ENCODE measurements around the gene RAP1B. TPM values are rescaled to one million over a fixed set of nuclear protein-coding genes. Genes with fewer than 3 reads are reported as not detected.

RAP1B gene
- total RNA-seq, 1 donor from 2014 or later: 206 TPM

DNA sequence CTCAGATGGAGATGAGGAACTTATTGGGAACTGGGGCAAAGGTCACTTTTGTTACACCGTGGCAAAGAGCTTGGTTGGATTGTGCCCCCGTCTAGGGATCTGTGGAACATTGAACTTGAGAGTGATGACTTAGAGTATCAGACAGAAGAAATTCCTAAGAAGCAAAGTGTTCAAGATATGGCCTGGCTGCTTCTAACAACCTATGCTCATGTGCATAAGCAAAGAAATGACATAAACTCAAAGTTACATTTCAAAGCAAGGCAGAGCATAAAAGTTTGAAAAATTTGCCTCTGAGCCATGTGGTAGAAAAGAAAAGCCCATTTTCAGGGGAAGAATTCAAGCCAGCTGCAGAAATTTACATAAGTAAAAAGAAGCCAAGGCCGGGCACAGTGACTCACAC lies 21.5 kb upstream of the RAP1B start:
- Mint-ChIP-seq H3K4me1 (ENCODE audit: unreplicated experiment) (no peaks in the 10 kb centered on the region), H3K36me3 (ENCODE audit: low read depth, unreplicated experiment) (peaks cover 12% of the 10 kb centered on the region), H3K9me3 (ENCODE audit: unreplicated experiment) (peaks cover 12% of the 10 kb centered on the region), H3K27ac (ENCODE audit: unreplicated experiment) (no peak overlapping the region), H3K4me3 (ENCODE audit: unreplicated experiment) (no peak overlapping the region), H3K27me3 (ENCODE audit: unreplicated experiment) (no peaks in the 10 kb centered on the region)
- no peak for DNase-seq (ENCODE audit: low spot score)
- TF ChIP-seq, protein P1, sequence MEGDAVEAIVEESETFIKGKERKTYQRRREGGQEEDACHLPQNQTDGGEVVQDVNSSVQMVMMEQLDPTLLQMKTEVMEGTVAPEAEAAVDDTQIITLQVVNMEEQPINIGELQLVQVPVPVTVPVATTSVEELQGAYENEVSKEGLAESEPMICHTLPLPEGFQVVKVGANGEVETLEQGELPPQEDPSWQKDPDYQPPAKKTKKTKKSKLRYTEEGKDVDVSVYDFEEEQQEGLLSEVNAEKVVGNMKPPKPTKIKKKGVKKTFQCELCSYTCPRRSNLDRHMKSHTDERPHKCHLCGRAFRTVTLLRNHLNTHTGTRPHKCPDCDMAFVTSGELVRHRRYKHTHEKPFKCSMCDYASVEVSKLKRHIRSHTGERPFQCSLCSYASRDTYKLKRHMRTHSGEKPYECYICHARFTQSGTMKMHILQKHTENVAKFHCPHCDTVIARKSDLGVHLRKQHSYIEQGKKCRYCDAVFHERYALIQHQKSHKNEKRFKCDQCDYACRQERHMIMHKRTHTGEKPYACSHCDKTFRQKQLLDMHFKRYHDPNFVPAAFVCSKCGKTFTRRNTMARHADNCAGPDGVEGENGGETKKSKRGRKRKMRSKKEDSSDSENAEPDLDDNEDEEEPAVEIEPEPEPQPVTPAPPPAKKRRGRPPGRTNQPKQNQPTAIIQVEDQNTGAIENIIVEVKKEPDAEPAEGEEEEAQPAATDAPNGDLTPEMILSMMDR (IDR thresholded peaks at IDR 0.05; ENCODE audit: unreplicated experiment): no peak

DNA sequence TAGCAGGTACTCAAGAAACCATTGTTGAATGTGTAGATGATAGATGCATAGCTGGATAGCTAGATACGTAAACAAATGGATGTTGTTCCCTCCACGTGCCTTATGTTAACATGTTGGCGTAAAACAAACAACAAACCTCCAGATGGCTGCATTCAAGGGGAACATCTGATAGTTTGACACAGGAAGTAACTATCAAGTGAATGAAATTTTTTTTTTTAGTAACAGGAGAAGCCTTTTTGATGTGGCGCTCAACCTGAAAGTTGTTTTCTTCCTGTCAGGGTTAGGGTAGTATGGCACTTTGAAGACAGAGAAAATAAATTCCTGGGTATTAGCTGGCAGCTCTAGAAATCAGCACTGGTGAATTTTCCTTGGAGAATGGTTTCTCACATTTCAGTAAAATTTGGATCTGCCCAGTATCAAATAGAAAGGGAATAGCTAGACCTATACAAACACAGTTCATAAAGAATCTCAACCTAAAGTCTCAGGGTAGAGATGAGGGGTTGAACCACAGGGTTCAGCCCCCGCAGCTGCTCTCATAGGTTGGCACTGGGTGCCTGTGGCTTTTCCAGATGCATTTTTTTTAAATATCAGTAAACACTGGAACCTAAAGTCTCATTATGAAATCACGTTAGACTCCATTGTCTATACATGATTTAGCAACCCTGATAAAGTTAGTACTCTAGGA lies 18.8 kb upstream of the RAP1B start:
- H3K27ac Mint-ChIP-seq (ENCODE audit: unreplicated experiment): no peak overlapping the region
- no peaks in the 10 kb centered on the region for H3K4me1 Mint-ChIP-seq (ENCODE audit: unreplicated experiment)
- peaks cover 17% of the 10 kb centered on the region for H3K36me3 Mint-ChIP-seq (ENCODE audit: low read depth, unreplicated experiment)

DNA sequence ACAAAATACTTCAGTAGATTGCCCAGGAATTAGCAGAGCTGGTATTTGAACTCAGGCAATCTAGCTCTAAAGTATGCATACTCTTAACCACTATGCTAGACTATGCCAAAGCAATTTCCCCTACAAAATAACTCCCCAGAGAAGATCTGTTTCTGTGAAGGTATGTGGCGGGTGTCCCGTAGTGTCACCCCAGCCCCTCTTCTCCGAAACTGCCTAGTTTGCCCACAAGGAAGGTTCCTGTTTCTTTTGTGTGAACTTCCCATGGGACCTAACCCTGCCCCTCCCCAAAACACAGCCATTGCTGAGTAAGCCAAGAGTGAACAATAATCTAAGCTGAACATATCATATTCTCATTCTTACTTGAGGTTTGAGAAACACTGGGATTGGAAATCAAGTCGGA lies 15.5 kb upstream of the RAP1B start:
- Mint-ChIP-seq H3K27ac (ENCODE audit: unreplicated experiment) (no peak overlapping the region), H3K9me3 (ENCODE audit: unreplicated experiment) (no peaks in the 10 kb centered on the region), H3K36me3 (ENCODE audit: low read depth, unreplicated experiment) (peaks cover 10% of the 10 kb centered on the region)

More for the DNA sequence above, 18.8 kb upstream of the RAP1B start:
- no peaks in the 10 kb centered on the region for H3K27me3 Mint-ChIP-seq (ENCODE audit: unreplicated experiment)
- H3K9me3 Mint-ChIP-seq (ENCODE audit: unreplicated experiment): peaks cover 8% of the 10 kb centered on the region
- DNase-seq (ENCODE audit: low spot score): no peak
- no peak overlapping the region for H3K4me3 Mint-ChIP-seq (ENCODE audit: unreplicated experiment)
- TF ChIP-seq, protein P1 (IDR thresholded peaks at IDR 0.05; ENCODE audit: unreplicated experiment): no peak

GRCh38 chr12:68601767-68602166 lies 8.9 kb upstream of the RAP1B start:
- peaks cover 4% of the 10 kb centered on the region for H3K4me1 Mint-ChIP-seq (ENCODE audit: unreplicated experiment)
- no peaks in the 10 kb centered on the region for H3K9me3 Mint-ChIP-seq (ENCODE audit: unreplicated experiment)
- no peaks in the 10 kb centered on the region for H3K27me3 Mint-ChIP-seq (ENCODE audit: unreplicated experiment)
- TF ChIP-seq, protein P1 (IDR thresholded peaks at IDR 0.05; ENCODE audit: unreplicated experiment): no peak
- no peak overlapping the region for H3K4me3 Mint-ChIP-seq (ENCODE audit: unreplicated experiment)
- no peak for DNase-seq (ENCODE audit: low spot score)
- H3K36me3 Mint-ChIP-seq (ENCODE audit: low read depth, unreplicated experiment): no peaks in the 10 kb centered on the region
- no peak overlapping the region for H3K27ac Mint-ChIP-seq (ENCODE audit: unreplicated experiment)

More for the DNA sequence above, 15.5 kb upstream of the RAP1B start:
- no peaks in the 10 kb centered on the region for H3K4me1 Mint-ChIP-seq (ENCODE audit: unreplicated experiment)
- TF ChIP-seq, protein P1 (IDR thresholded peaks at IDR 0.05; ENCODE audit: unreplicated experiment): no peak
- no peak for DNase-seq (ENCODE audit: low spot score)
- no peaks in the 10 kb centered on the region for H3K27me3 Mint-ChIP-seq (ENCODE audit: unreplicated experiment)
- no peak overlapping the region for H3K4me3 Mint-ChIP-seq (ENCODE audit: unreplicated experiment)

GRCh38 chr12:68602720-68603119 lies 8.0 kb upstream of the RAP1B start:
- Mint-ChIP-seq H3K27ac (ENCODE audit: unreplicated experiment) (no peak overlapping the region), H3K9me3 (ENCODE audit: unreplicated experiment) (no peaks in the 10 kb centered on the region), H3K4me3 (ENCODE audit: unreplicated experiment) (no peak overlapping the region), H3K36me3 (ENCODE audit: low read depth, unreplicated experiment) (no peaks in the 10 kb centered on the region), H3K4me1 (ENCODE audit: unreplicated experiment) (peaks cover 5% of the 10 kb centered on the region), H3K27me3 (ENCODE audit: unreplicated experiment) (no peaks in the 10 kb centered on the region)
- no peak for DNase-seq (ENCODE audit: low spot score)
- TF ChIP-seq, protein P1 (IDR thresholded peaks at IDR 0.05; ENCODE audit: unreplicated experiment): no peak

Measured in endothelial cell (in vitro differentiated cells).